NCI-H2081 (cell line): ENCODE results near the gene SHROOM1.
"Not testable (repeated sequence)": the region's sequence is repeated elsewhere in the genome, so short reads cannot be mapped to it uniquely, and the experiment has no call there.

Experiments used
- DNase-seq, 2 experiments: peaks; one replicate each; lab custom pipeline; 2025; lab: John Stamatoyannopoulos, UW

SHROOM1 gene

DNA sequence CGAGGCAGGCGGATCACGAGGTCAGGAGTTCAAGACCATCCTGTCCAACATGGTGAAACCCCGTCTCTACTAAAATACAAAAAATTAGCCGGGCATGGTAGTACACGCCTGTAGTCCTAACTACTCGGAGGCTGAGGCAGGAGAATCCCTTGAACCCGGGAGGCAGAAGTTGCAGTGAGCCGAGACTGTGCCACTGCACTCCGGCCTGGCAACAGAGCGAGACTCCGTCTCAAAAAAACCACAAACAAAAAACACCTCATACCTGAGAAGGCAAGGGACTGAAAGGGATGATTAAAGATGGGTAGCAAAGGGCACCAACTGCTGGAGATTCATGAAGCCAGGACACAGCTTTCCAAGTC is 23.7 kb downstream of the SHROOM1 start:
- not testable (repeated sequence) for DNase-seq

DNA sequence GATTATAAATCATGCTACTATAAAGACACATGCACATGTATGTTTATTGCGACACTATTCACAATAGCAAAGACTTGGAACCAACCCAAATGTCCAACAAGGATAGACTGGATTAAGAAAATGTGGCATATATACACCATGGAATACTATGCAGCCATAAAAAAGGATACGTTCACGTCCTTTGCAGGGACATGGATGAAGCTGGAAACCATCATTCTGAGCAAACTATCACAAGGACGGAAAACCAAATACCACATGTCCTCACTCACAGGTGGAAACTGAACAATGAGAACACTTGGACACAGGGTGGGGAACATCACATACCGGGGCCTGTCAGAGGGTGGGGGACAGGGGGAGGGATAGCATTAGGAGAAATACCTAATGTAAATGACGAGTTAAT is 24.6 kb downstream of the SHROOM1 start:
- DNase-seq, result not testable (repeated sequence)

DNA sequence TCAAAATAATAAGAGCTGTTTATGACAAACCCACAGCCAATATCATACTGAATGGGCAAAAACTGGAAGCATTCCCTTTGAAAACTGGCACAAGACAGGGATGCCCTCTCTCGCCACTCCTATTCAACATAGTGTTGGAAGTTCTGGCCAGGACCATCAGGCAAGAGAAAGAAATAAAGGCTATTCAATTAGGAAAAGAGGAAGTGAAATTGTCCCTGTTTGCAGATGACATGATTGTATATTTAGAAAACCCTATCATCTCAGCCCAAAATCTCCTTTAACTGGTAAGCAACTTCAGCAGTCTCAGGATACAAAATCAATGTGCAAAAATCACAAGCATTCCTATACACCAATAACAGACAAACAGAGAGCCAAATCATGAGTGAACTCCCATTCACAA is 26.2 kb downstream of the SHROOM1 start:
- not testable (repeated sequence) for DNase-seq

DNA sequence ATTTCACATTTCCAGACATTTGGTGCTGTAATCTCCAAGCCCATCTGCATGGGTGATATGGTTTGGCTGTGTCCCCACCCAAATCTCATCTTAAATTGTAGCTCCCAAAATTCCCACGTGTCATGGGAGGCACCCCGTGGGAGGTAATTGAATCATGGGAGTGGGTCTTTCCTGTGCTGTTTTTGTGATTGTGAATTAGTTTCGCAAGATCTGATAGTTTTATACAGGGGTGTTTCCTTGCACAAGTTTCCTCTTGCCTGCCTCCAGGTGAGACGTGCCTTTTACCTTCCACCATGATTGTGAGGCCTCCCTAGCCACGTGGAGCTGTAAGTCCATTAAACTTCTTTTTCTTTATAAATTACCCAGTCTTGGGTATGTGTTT is 27.8 kb downstream of the SHROOM1 start:
- DNase-seq, result not testable (repeated sequence)

DNA sequence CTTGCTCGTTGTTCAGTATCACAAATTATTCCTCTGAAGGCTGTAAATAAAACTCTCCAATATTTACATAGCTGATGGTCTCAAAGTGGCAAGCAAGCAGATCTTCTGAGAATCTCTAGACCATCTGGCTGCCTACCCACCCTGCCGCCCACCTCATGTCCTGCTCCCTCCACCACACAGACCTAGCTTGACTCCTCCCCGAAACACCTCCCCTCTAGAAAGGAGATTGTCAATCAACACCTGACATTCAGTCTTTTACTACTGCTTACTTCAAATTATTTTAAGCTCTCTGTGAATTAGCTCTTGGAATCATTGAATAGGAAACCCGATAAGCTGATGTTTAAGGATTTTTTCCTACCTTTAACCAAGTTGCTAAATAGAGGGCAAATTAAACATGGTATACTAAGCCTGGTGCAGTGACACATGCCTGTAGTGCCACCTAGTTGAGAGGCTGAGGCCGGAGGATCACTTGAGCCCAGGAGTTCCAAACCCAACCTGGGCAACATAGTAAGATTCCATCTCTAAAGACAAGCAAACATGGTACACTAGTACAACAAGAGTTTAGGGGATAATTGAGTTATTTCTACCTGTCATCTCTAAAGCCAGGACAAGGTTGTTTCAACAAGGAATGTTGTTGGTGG is 28.3 kb downstream of the SHROOM1 start:
- DNase-seq, result no peak

DNA sequence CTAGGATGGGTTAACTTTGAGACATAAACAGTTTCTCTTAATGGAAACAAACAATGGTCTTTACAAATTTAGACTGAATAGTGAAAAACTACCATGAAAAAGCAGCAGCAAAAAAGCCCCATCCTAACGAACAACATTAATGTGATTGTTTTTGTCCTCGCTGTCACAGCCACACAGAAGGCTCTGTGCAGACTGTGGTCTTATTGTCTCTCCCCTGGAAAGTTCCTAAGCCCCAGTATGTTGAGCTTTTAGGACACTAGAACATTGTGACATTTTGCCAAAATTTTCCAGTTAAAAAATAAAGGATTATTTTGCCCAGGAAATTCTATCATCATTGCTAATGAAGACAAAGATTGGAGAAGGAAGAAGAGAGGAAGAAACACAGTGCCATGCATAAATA is 29.9 kb downstream of the SHROOM1 start:
- no peak for DNase-seq

DNA sequence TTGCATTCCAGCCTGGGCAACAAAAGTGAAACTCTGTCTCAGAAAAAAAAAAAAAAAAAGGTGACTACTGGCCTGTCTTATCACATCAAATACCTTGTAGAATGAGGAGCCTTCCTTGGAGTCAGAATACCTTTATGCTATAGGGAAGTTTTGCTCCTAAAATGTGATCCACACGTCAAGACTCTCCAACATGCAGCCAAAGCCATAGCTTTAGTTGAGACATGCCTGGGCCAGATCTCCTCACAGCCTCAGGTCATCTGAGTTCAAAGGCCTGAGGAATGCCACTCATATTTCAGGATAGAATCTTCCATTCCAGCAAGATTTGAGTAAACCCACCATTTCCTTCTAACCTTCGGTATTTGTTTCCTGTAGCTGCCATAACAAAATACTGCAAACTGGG is 31.1 kb downstream of the SHROOM1 start:
- DNase-seq, result no peak

DNA sequence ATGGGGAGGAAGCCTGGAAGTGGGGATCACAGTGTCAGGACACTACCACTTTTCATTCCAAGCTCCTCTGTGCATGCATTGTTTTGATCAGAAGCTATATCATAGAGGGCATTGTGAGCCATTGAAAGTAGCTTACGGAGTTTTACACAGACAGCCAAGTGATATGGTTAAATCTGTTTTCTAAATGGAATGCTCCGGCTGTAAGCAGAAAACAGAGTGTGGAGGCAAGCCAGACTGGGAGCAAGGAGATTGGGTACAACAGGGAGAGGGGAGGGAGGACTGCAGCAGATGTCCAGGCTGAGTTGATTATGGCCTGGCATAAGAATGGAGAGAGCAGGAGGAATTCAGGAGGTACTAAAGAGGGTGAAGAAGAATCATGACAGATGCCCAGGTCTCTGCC is 32.8 kb downstream of the SHROOM1 start:
- DNase-seq, result no peak

DNA sequence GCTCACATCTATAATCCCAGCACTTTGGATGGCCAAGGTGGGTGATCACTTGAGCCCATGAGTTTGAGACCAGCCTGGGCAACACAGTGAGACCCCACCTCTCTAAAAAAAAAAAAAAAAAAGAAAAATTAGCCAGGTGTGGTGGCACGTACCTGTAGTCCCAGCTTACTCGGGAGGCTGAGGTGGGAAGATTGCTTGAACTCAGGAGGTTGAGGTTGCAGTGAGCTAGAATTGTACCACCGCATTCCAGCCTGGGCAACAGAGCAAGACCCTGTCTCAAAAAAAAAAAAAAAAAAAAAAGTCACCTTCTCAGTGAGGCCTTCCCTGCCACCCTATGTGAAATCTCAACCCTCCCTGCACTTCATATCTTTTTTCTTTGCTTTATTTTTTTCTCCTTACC is 39.4 kb downstream of the SHROOM1 start:
- DNase-seq, result no peak

DNA sequence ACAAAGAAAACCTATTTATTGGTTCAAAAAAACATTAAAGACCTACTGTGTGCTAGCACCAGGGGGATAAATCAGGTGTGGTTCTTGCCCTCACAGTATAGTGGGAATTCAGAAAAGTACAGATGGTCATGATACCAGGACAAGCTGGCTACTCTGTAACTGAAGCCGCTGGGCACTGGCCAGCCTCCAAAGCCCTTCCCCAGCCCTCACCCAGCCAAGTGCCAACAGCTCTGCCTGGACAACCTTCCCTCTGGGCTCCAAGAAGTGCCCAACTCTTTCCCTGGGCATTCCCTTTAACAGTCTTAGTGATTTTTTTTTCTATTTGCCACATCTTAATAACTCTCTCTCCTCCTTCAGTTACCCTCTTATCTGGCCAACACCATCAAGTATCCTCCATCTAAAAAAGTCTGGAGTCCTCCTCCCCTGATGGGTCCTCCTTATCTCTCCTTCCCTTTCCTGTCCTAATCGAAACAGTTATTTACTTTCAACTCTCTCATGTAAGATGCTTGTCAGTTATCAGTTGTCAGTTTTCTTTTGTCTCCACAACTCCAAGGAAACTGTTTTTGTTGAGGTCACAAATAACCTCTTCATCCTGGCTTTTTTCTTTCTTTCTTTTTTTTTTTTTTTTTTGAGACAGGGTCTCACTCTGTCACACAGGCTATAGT is 40.1 kb downstream of the SHROOM1 start:
- DNase-seq, result no peak

DNA sequence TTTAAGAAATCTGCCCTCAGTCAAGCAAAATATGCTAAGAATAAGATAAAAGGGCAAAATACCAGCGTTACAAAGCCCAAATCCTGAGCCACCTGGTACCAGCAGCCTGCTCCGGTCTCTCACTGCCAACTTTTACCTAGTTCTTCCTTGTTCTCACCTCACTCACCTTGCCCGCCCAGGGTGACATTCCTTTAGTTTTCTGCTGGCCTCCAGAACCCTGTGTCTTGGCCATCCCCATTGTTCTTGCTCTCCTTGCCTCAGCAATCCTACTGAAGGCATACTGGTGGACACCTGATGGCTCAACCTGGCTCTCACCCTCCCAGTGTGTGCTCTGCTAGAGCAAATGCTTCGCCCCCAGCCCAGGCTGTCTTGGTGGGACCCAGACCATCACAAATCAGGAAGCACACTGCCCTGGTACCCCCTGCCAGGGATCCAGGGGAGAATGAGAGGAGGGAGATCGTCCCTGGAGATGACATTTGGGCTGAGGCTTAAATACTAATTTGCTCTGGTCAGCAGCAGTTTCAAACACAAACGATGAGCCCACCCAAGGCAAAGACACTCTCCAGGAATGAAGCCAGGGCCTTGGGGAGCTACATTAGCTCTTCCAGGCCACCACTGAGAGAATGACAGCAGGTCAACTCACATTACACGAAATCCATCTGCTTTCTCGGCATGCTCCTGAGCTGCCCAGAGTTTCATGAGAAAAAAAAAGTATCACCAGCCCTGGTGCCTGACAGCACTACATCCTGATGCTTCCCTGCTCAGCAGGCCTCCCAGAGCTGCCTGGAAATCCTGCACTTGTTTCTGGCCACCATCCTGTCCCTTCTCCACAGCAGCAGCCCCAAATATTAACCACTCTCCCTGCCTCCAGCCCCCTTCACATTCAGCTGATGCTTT is 41.2 kb downstream of the SHROOM1 start:
- no peak for DNase-seq

DNA sequence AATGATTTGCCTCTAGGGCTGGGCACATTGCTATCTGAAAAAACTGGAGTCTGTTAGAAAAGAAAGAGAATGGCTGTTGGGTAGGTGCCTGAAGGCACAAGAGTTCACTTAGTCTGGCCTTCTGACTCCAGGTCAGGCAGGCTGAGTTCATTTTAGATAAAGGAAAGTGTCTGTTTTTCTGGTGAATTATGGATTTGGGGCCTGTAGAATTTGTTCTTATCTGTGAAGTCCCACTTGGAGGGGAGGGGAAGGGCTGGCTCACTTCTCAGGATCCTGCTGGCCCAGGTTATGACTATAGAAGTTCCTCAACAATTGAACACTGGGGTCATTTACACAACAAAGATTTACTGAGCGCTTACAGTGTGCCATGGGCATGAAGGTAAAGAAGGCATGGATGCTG is 41.9 kb downstream of the SHROOM1 start:
- no peak for DNase-seq

DNA sequence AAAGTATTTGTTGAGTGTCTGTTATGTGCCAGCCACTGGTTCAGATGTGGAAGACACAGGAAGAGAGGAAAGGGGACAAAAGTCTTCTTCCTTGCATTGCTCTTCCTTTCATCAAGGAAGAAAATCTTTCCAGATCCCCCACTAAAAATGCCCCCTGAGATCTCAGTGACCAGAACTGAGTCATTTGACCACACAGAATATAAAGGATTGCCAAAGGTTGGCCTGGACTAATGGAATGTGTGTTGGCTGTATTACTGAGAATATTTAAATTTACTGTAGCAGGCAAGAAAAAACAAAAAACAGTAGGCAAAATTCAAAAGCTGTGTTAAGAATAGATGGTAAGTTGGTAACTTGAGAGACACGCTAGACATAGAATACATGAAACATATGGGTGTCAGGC is 43.4 kb downstream of the SHROOM1 start:
- DNase-seq, result no peak

DNA sequence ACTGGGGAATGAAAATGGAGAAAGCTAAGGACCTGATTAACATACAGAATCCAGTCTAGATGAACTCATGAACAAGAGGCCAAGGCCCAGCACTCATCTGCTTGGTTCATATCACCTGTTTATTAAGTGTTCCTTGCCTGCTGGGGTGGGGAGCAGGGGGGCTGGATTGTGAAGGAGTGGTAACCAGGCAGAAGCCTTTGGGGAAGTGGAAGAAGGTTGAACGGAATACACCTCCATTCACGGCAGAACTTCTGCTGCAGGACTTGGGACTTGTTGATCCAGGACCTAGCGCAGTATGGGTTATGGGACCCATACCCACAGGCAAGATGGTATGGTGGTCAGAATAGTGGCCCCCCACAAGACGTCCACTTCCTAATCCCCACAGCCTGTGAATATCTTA is 44.6 kb downstream of the SHROOM1 start:
- DNase-seq, result no peak

DNA sequence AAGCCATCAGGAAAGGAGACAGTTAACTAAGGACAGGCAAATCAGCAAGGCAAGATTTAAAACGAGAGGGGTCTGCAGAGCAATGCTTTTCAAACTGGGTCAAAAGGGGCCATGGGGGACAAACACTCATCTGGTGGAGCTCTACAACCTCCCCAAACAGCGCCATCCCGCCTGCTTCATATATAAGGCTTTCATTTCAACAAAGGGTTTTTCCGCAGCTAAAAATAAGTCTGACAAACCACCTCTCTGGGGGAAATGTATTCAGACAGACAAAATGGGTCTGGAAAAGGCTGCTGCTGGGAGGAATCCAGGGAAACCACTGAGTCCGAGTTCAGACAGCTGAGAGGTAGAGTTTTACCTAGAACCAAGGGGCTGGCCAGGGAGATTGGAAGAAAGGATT is 45.1 kb downstream of the SHROOM1 start:
- no peak for DNase-seq

DNA sequence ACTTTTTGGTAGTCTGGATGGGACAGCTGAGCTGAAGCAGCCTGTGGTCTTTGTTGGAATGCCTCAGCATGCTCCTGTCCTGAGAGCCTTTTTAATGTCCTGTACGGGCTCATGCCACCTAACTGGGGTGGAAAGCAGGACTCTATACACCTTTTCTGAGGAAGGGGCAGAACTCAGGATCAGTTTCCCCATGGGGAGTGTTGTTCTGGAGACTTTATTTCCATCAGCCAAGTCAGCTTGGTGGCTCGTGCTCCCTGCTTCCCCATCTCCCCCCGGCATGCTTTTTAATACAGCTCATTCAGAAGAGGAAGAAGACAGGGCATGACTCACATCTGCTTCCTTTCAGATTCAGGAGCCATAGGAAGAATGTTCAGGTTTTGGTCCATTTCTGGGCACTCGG is 48.3 kb downstream of the SHROOM1 start:
- DNase-seq, result no peak

DNA sequence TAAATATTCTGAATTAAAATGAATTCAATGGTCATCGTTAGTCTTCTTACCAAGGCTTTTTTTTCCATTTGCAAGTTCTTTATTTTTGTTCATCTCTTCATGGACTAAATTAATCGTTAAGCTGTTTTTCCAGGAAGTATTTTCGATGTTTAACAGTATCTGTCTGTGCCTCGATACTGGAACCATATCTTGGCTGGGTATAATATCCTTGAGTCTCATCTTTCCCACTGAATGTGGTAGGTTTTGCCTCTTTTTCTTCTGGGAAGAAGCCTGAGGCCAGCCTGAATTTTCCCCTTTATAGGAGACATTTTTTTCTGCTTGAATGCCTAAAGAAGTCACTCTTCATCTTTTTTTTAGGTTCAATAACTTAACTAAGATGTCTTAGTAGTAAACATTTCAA is 49.4 kb downstream of the SHROOM1 start:
- no peak for DNase-seq

DNA sequence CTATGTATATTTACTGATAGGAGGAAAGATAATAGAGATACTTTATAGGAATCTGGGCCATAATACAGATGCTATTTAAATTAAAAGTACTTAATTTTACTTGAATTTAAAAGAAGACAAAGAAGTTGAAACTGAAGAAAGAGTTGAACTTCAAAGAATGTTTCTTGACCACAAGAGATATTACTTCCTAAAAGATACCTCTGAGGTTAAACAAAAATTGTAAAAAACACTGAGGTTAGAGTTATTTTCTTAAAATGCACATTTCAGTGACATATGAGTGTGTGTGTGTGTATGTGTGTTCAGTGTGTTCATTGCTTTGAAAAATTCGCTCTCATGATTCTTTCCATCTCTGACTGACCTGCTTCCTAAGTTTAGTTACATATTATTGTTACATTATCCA is 49.9 kb downstream of the SHROOM1 start:
- DNase-seq, result no peak

DNA sequence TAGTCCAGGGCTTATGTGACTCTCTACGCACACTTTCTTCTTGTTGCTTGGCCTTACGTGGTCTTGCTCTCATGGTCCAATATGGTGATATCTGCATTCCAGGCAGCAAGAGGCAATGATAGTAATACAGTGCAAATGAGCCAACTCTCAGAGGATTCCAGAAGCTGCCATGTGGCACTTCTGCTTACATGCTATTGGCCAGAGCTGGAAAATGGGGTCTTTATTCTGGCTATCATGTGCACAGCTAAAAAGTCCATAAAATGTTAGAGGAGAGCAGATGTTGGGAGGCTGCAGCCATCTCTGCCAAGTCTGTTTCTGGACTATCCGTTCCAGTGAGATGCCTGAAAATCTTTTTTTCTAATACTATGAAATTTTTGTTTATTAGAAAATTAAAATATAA is 50.5 kb downstream of the SHROOM1 start:
- no peak for DNase-seq

DNA sequence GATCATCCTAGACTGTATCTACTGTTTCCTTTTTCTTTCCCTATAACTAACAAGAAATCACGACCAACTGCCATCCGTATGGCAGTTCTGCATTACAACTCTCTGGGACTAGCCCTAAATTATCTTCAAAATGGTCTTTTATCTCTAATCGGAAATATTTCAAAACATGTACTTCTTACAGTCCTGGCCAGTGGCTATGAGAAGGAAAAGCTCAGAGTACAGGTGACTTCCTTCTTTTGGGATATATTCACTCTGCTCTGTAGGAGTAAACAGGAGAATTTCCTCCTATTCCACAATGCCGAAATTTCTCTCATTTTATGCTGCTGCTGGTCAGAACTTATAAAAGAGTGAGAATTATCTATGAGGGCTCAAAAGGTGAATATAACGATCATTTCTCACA is 51.6 kb downstream of the SHROOM1 start:
- DNase-seq, result no peak

DNA sequence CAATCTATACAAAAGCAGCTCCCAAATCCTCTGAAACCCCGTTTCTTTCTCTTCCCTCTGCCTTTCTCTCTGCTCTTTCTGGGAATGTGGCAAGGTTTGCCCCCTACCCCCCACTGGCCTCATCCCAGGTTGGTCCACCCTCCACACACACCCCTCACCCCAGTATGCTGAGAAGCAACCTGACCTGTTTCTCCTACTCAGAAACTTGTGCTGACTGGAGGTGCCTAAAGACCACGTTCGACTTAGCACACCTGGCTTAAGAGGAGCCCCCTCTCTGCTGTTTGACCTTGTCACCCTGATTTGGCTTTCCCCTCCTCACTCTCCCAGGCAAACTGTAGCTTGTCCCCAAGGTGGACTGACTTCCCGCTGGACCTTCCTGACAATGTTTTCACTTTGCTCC is 52.3 kb downstream of the SHROOM1 start:
- DNase-seq, result no peak

DNA sequence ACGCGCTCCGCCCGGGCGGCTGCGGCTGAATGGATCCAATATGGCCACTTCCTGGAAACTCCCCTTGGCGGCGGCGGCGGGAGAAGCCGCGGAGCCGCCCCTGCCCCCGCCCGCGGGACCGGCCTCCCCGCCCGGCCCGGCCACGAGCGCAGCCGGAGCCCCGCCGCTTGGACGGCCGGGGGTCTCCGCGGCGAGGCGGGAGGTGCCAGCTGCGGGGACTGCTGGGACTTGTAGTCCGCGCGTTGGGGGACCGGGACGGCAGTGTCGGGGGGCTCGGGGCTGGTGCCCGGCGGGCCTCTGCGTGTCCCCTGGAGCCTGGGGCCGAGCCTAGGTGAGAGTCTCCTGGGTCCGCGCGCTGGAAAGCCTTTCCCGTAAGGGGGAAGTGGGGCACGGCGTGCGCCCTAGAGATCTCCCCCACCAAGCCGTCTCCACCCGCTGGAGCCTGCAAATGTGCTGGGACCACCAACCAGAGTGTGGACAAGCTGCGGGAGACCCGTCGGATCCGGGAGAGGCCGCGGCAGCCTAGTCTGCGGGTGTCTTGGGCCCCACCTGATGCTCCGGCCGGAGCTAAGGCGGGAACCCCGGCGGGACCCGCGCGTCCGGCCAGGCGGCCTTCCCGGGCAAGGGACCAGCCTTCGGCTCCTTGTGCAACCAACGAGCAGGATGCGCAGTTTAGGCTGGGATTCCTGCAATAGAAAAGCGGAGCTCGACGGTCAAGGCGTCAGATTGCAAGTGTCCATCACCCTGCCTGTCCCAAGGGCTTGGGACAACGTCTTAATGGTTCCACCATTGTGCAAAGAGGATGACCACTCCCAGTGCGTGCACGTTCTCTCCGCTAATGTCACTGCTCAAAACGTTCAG is 53.0 kb downstream of the SHROOM1 start, which contains the start of gene SEPTIN8:
Gene SEPTIN8, minus strand, starts transcription at position 31 of the 861 bp plus-strand sequence. CDS start 102 bp downstream, outside the sequence.
- peak in 1 of 2 experiments; percentile 28 for DNase-seq
